GM10266 (cell line): ENCODE data around the gene SLC35F3.

Experiments used
- DNase-seq: peaks from one replicate; pipeline ENCODE4 v3.0.0; 2012; ENCODE audit errors: extremely low spot score
- CTCF ChIP-seq: IDR thresholded peaks from 2 replicates; pipeline ENCODE4 v1.5.1; 2012; ENCODE audit warnings: mild to moderate bottlenecking, low read depth; ENCODE audit not compliant: control insufficient read depth, insufficient read depth; ENCODE audit errors: missing control alignments

Gene SLC35F3

DNA sequence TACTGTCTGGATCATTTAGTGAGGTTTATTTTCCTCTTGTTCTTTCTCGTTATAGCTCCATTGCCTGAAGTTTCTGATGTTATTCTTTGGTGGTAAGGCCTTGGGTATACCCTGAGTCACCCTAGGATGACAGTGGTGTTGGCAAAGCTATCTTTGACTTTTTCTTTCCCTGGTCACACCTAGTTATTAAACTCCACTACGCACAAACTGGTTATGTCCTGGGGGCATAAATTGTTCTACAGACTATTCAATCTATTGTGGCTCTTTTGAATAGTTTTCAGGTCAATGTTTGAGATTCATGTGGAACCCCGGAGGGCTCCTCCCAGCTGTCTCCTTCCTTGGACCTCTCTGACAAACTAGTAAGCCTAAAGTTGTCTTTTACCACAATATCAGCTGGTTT lies 157.7 kb downstream of the SLC35F3 start:
- no peak for DNase-seq
- no peak for TF ChIP-seq CTCF

GRCh38 chr1:234065794-234066447 lies 161.4 kb downstream of the SLC35F3 start:
- TF ChIP-seq CTCF = peak; percentile 68
- DNase-seq = peak; percentile 62

DNA sequence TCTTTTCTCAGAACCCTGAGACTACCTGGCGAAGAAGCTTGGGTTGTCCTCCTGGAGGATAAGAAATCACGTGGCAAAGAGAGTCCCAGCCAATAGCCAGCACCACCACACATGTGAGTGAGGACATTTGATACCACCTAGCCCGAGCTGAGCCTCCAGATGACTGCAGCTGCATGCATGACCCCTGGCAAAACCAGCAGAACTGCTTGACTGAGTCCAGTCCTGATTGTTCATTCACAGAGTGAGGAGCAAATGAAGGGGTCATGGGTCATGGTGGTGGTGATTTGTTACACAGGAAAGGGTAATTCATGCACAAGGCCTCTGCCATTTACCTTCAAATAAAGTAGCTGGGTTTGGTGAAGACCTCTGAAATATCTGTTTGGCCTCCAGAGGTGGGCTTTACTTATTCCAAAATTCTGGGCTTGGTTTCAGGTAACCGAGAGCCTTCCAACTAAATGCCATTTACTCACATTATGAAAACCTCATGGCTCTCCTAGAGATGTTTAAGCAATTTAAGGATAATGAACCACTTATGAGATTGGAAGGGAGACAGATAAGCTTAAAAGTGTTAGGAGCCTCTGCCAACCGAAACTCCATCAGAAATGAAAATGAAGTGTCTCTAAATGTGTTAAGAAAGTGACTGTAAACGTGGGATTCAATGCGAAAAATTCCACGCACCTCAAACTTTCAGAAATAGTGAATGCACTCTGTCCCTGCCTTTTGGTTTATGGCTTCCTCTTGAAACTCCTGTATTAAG lies 163.3 kb downstream of the SLC35F3 start:
- no peak for TF ChIP-seq CTCF
- no peak for DNase-seq

- TF ChIP-seq CTCF = no peak
- no peak for DNase-seq
These were observed 165.3 kb downstream of the SLC35F3 start for GRCh38 chr1:234069760-234070159.

- DNase-seq = no peak
- no peak for TF ChIP-seq CTCF
These were observed 168.3 kb downstream of the SLC35F3 start for GRCh38 chr1:234072793-234073192.

DNA sequence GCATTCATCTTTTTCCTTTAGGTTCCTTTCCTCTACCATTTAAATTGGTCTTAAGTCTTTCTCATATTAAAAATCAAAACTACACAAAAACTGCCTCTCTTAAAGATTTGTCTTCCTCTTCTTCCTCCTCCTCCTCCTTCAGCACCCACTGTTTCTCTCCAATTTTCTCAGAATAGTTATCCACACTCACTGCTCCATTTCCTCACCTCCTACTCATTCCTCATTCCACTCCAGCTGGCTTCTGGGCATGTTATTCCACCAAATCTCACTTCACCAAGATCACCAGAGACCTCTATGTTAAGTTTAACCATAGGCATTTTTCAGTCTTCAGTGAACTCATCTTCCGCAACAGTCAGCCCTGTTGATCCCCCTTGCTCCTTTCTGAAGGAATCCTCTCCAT lies 173.7 kb downstream of the SLC35F3 start:
- no peak for TF ChIP-seq CTCF
- DNase-seq = no peak

GRCh38 chr1:234079896-234080295 lies 175.4 kb downstream of the SLC35F3 start:
- DNase-seq = no peak
- TF ChIP-seq CTCF = no peak
